Hepatocyte (in vitro differentiated cells): ENCODE results near the gene TEDDM1. TPM values are rescaled to one million over a fixed set of nuclear protein-coding genes. Genes with fewer than 3 reads are reported as not detected.
A peak's percentile ranks its signal among the peaks of the same experiment; 100 is the strongest.

ENCODE experiments used
- DNase-seq: peaks from one replicate; pipeline ENCODE4 v3.0.0-alpha.2; 2016; ENCODE audit warnings: low spot score
- H2AFZ ChIP-seq: fragments of 200-600 bp; sonication (generic); 2 replicates; pipeline ENCODE4 v1.6.0; 2016; ENCODE audit warnings: antibody characterized with exemption, mild to moderate bottlenecking
- H3K27ac ChIP-seq: fragments of 200-600 bp; sonication (generic); 2 replicates; pipeline ENCODE4 v1.5.1; 2016; ENCODE audit warnings: mild to moderate bottlenecking
- H3K27me3 ChIP-seq: fragments of 200-600 bp; sonication (generic); 2 replicates; pipeline ENCODE4 v1.6.1; 2016
- H3K36me3 ChIP-seq: fragments of 200-600 bp; sonication (generic); replicated peaks from 2 replicates; pipeline ENCODE4 v1.5.1; 2016; ENCODE audit warnings: low read depth; ENCODE audit not compliant: insufficient read depth
- H3K4me1 ChIP-seq: fragments of 200-600 bp; sonication (generic); 2 replicates; pipeline ENCODE4 v1.5.1; 2016; ENCODE audit warnings: mild to moderate bottlenecking, moderate library complexity; ENCODE audit not compliant: insufficient read depth
- H3K4me2 ChIP-seq: fragments of 200-600 bp; sonication (generic); 2 replicates; pipeline ENCODE4 v1.6.0; 2016
- H3K4me3 ChIP-seq: fragments of 200-600 bp; sonication (generic); 2 replicates; pipeline ENCODE4 v1.5.1; 2016; ENCODE audit warnings: mild to moderate bottlenecking
- H3K79me2 ChIP-seq: fragments of 200-600 bp; sonication (generic); 2 replicates; pipeline ENCODE4 v1.6.0; 2017; ENCODE audit warnings: mild to moderate bottlenecking
- H3K9me2 ChIP-seq: fragments of 200-600 bp; sonication (generic); replicated peaks from 2 replicates; pipeline ENCODE4 v1.6.0; 2017; ENCODE audit warnings: mild to moderate bottlenecking; ENCODE audit not compliant: insufficient read depth
- H3K9me3 ChIP-seq: fragments of 200-600 bp; sonication (generic); 2 replicates; pipeline ENCODE4 v1.5.1; 2016; ENCODE audit warnings: low read depth, mild to moderate bottlenecking
- H4K20me1 ChIP-seq: fragments of 200-600 bp; sonication (generic); 2 replicates; pipeline ENCODE4 v1.6.0; 2016; ENCODE audit warnings: mild to moderate bottlenecking; ENCODE audit not compliant: insufficient read depth, poor library complexity, severe bottlenecking
- CTCF ChIP-seq: fragments of 200-600 bp; sonication (generic); IDR thresholded peaks from 2 replicates; pipeline ENCODE4 v1.5.1; 2016; ENCODE audit warnings: antibody characterized with exemption, mild to moderate bottlenecking; ENCODE audit not compliant: poor library complexity
- EZH2 ChIP-seq: fragments of 200-600 bp; sonication (generic); IDR thresholded peaks from 2 replicates; pipeline ENCODE4 v1.6.1; 2016; ENCODE audit warnings: antibody characterized with exemption, mild to moderate bottlenecking, borderline replicate concordance
- EZH2phosphoT487 ChIP-seq: fragments of 200-600 bp; sonication (generic); IDR thresholded peaks from one replicate; pipeline ENCODE4 v1.6.1; 2018; ENCODE audit warnings: antibody characterized with exemption, mild to moderate bottlenecking, low read depth, moderate library complexity; ENCODE audit not compliant: unreplicated experiment, severe bottlenecking
- WGBS: methylation state at CpG from one replicate; pipeline ENCODE4 v1.1.6; 2016; ENCODE audit warnings: low lambda C conversion rate; ENCODE audit errors: missing lambda C conversion rate; 5-methylcytosine and 5-hydroxymethylcytosine counted together
- polyA plus RNA-seq: library from polyadenylated mRNA; unstranded; fragments of >200 nt; fragmentation: Nextera tagmentation; extraction: Ambion mirVana; gene quantifications from 2 replicates; pipeline ENCODE4 v1.2.1, GENCODE V29; 2016
- total RNA-seq: library from RNA; depleted of rRNA; stranded (reverse); fragments of >200 nt; gene quantifications from 2 replicates; pipeline ENCODE4 v1.2.3, GENCODE V29; 2014

Gene TEDDM1
- total and polyA plus RNA-seq, 2 experiments from 2014 or later, result not detected

- Histone ChIP-seq H3K4me3 (no peak overlapping the region), H3K9me3 (no peaks in the 10 kb centered on the region), H4K20me1 (no peaks in the 10 kb centered on the region), H3K79me2 (no peaks in the 10 kb centered on the region), H3K27ac (no peak overlapping the region), H3K27me3 (no peaks in the 10 kb centered on the region), H3K36me3 (no peaks in the 10 kb centered on the region), H2AFZ (no peak overlapping the region), H3K4me1 (peaks cover 5% of the 10 kb centered on the region), H3K9me2 (no peaks in the 10 kb centered on the region), H3K4me2 (no peak overlapping the region)
- WGBS, result 86% methylated on average over 1 of the region's 1 CpG
- TF ChIP-seq EZH2phosphoT487 (no peak), EZH2 (no peak), CTCF (no peak)
- no peak for DNase-seq
These were observed 10.3 kb upstream of the TEDDM1 start for GRCh38 chr1:182410620-182411273.

- H3K79me2 ChIP-seq, result no peaks in the 10 kb centered on the region
- no peaks in the 10 kb centered on the region for H3K9me3 ChIP-seq
- H3K4me1 ChIP-seq, result peaks cover 5% of the 10 kb centered on the region
- no peak overlapping the region for H3K4me3 ChIP-seq
- H3K27ac ChIP-seq, result no peak overlapping the region
- DNase-seq, result no peak
- H3K9me2 ChIP-seq, result no peaks in the 10 kb centered on the region
- no peak overlapping the region for H3K4me2 ChIP-seq
- H3K27me3 ChIP-seq, result no peaks in the 10 kb centered on the region
- H2AFZ ChIP-seq, result no peak overlapping the region
- TF ChIP-seq EZH2phosphoT487 (no peak), EZH2 (no peak), CTCF (no peak)
- WGBS, result 76% methylated on average over 4 of the region's 4 CpGs
- no peaks in the 10 kb centered on the region for H3K36me3 ChIP-seq
- H4K20me1 ChIP-seq, result no peaks in the 10 kb centered on the region
These were observed 9.7 kb upstream of the TEDDM1 start for GRCh38 chr1:182410138-182410537.

- H3K4me3 ChIP-seq, result no peak overlapping the region
- no peaks in the 10 kb centered on the region for H3K9me3 ChIP-seq
- no peaks in the 10 kb centered on the region for H3K36me3 ChIP-seq
- peaks cover 5% of the 10 kb centered on the region for H3K4me1 ChIP-seq
- TF ChIP-seq EZH2phosphoT487, result no peak
- TF ChIP-seq EZH2, result no peak
- no peak for TF ChIP-seq CTCF
- H3K79me2 ChIP-seq, result no peaks in the 10 kb centered on the region
- no peaks in the 10 kb centered on the region for H3K27me3 ChIP-seq
- peak overlapping the region; percentile 80 for H3K27ac ChIP-seq
- DNase-seq, result peak; percentile 60
- peak overlapping the region; percentile 23 for H3K4me2 ChIP-seq
- WGBS, result 55% methylated on average over 3 of the region's 3 CpGs
- no peaks in the 10 kb centered on the region for H4K20me1 ChIP-seq
- H3K9me2 ChIP-seq, result no peaks in the 10 kb centered on the region
- H2AFZ ChIP-seq, result peak overlapping the region; percentile 7
These were observed 8.1 kb upstream of the TEDDM1 start for GRCh38 chr1:182408435-182409075.
